Mucosa of descending colon (tissue), 3 donors: ENCODE measurements around the gene FAM53B. TPM values are rescaled to one million over a fixed set of nuclear protein-coding genes. Genes with fewer than 3 reads are reported as not detected.
A peak's percentile ranks its signal among the peaks of the same experiment; 100 is the strongest.

Experiments used
- ATAC-seq: fragments of 200-7000 bp; cut with Tn5 transposase; one replicate; pipeline ENCODE4 v1.9.1; 2020; ENCODE audit warnings: mild to moderate bottlenecking, moderate library complexity
- DNase-seq, 3 donors: peaks; one replicate each; pipeline ENCODE4 v3.0.0-alpha.2; 2020
- H3K36me3 ChIP-seq: fragments of 200-600 bp; one replicate; pipeline ENCODE4 v1.8.0; 2021; ENCODE audit warnings: low read depth, mild to moderate bottlenecking
- H3K4me1 ChIP-seq: fragments of 200-600 bp; one replicate; pipeline ENCODE4 v1.8.0; 2021; ENCODE audit warnings: low read depth, mild to moderate bottlenecking
- H3K4me3 ChIP-seq: fragments of 200-600 bp; one replicate; pipeline ENCODE4 v1.8.0; 2021; ENCODE audit warnings: mild to moderate bottlenecking
- H3K9me3 ChIP-seq: fragments of 200-600 bp; one replicate; pipeline ENCODE4 v1.8.0; 2021; ENCODE audit warnings: mild to moderate bottlenecking
- CTCF ChIP-seq: fragments of 200-600 bp; IDR thresholded peaks from one replicate; pipeline ENCODE4 v1.8.0; 2022; ENCODE audit warnings: antibody characterized with exemption, mild to moderate bottlenecking
- intact Hi-C, 2 donors: fragments of 100-400 bp; cut with DNase I in 1 of 2; cut with micrococcal nuclease in 1 of 2; formaldehyde crosslinking; loops; one replicate each; pipeline versions ENCODE4 v1.11.0 to v1.11.1; 2022; cut with DNase I, micrococcal nuclease
- total RNA-seq, 3 donors: library from RNA; stranded (reverse); fragmentation: NEBNext Ultra II Directional in 2 of 3; extraction: Animal tissue kit (Norgen Biotek cat#: 25700) in 2 of 3; gene quantifications; one replicate each; pipeline versions ENCODE4 v1.2.1 to v1.2.4, GENCODE V29; 2021 to 2023
- donor health status: DM: no; HTN: no; CAD: no; lungs with moderate emphysema.
- donor health status: DM: no; HTN: no; CAD: no.
- donor health status: DM: no; HTN: yes; CAD: no.

Gene FAM53B
- total RNA-seq, 3 donors from 2014 or later: 37.2 to 48.0 (median 44.2) TPM

DNA sequence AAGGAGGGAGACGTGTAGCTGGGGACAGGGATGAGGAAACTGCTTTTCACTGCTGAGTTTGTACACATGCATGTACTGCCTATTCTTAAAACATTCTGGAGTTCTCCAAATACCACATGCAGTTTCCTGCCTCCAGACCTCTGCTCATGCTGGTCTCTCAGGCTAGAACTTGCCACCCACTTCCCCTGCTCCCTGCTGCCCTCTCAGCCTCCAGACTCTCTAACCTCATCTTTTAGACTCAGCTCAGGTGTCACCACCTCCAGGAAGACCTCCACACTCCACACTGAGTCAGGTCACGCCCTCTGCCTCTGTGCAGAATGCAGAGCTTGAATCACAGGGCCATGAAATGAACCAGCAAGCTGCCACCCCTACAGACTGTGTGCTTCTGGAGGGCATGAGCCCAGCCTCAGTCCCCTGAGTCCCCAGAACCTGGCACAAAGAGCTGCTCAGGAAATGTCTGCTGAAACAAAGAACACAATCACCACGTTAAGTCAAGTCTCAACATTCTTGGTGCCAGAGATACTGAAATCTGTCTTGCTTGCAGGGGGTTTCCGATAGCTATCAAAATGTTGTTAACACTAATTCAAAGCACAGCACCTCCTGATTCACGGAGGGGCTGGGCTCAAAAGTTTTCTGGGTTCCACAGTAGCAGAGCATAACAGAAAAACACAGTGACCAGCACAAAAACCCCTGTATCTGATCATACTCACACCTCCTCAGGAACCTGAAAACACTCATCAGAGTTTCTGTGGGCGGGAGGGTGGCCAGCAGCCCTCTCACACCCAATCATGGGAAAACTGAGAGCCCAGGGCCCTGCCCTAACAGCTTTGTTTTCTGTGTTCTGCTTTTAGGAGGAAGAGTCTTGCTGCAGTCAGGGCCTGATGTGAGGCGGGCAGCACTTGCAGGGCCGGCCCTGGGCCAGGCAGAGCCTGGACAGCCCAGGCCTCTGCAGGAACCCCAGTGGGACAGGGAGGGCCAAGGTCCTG is 21.1 kb downstream of the FAM53B start:
- Histone ChIP-seq H3K36me3 (no peaks in the 10 kb centered on the region), H3K4me1 (peaks cover 84% of the 10 kb centered on the region), H3K4me3 (no peak overlapping the region), H3K9me3 (no peaks in the 10 kb centered on the region)
- DNase-seq (peak in 1 of 3 donors; percentile 64), ATAC-seq (peak; percentile 42)
- no peak for TF ChIP-seq CTCF
- intact Hi-C loops: no loop called here

DNA sequence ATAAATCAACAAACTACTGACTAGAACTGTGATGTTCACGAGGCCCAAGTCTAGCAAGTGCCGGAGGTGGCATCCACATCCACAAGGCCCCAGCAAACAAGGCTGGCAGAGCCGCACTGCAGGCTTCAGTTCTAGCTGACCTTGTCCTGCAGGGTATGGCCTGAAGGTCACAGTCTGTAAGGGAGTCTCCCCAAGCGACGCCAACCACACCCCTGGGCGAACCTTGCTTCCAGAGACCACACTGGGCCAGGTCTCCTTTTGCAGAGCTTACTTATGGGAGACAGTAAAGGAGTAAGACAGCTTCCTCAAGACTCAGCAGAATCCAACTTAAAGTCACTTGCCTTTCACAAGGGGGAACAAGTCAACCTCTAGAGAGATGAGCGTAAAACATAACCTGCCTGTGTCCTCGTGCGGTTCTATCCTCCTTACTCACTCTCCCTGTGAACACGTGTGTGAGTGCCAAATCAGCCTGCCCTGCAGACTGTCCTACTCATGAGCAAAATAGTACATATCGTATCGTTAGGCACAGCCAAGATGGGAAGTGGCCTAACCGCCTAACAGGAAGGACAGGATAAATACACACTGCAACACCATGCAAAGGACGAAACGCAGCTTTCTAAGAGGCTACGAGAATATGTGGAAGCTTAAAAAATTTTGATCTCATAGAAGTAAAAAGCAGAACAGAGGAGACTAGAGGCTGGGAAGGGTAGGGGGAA is 22.7 kb downstream of the FAM53B start:
- DNase-seq: peak in 2 of 3 donors; percentile 48 to 55
- intact Hi-C loops: no loop called here

GRCh38 chr10:124719213-124719851 is 24.8 kb downstream of the FAM53B start:
- intact Hi-C loops: no loop called here
- TF ChIP-seq CTCF: no peak
- H3K4me1 ChIP-seq: peaks cover 67% of the 10 kb centered on the region

More for the DNA sequence above, 22.7 kb downstream of the FAM53B start:
- no peaks in the 10 kb centered on the region for H3K9me3 ChIP-seq
- H3K4me1 ChIP-seq: peaks cover 72% of the 10 kb centered on the region
- H3K4me3 ChIP-seq: no peak overlapping the region
- no peak for TF ChIP-seq CTCF
- H3K36me3 ChIP-seq: no peaks in the 10 kb centered on the region
- peak; percentile 1 for ATAC-seq

DNA sequence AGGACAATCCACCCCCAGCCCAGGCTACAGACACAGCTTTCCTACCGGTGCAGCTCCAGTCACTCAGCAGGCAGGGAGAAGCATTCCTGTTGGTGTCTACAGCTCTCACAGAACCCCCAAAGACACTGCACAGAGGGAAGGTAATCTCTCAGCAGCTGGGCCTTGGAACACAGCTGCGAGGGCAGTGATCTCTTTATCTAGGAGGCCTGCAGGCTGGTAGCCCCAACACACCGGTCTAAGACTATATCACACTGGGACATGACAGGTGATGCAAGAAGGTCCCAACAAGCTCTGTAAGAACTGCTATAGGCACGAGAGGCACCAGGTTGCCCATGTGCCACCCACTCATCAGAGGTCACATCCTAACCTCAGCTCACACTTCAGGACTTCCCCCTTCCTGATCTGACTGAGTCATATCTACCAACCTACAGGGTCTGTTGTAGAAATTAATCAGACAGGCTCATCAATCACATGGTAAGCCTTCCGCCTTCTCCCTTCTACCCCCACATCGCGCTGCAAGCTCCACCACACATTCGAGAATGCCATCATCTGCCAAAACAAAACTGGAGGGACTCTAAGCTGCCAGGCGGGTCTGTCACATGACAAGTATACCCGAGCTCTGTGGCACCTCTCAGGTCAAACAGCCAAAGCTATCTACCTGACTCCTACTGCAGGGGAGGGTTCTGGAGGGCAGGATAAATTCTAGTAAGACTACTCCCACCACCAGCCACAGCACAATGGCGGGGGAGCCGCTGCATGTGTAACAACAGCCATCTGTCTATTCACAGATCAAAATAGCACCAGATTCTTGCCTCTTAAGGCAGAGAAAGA is 26.1 kb downstream of the FAM53B start:
- peak in 1 of 3 donors; percentile 62 for DNase-seq
- no peaks in the 10 kb centered on the region for H3K9me3 ChIP-seq
- H3K4me1 ChIP-seq: peaks cover 58% of the 10 kb centered on the region
- no peaks in the 10 kb centered on the region for H3K36me3 ChIP-seq
- peak; percentile 56 for ATAC-seq
- intact Hi-C loops: no loop called here
- no peak overlapping the region for H3K4me3 ChIP-seq
- TF ChIP-seq CTCF: no peak

More at GRCh38 chr10:124719213-124719851, 24.8 kb downstream of the FAM53B start:
- Histone ChIP-seq H3K36me3 (no peaks in the 10 kb centered on the region), H3K4me3 (no peak overlapping the region), H3K9me3 (no peaks in the 10 kb centered on the region)
- ATAC-seq: peak; percentile 76
- DNase-seq: peak in 2 of 3 donors; percentile 64 to 89
